Measurements from ENCODE around the gene SH3BP5.

Gene SH3BP5

GRCh38 chr3:15313461-15313860 is 18.9 kb downstream of the SH3BP5 start:
- TF ChIP-seq CTCF (IDR thresholded peaks at IDR 0.05; ENCODE audit: insufficient read depth, low read length, poor library complexity, severe bottlenecking) = no peak
- no peak for DNase-seq (ENCODE audit: extremely low read depth, insufficient read length)
- Histone ChIP-seq H3K4me3 (replicated peaks; ENCODE audit: low read depth, low read length) (no peak overlapping the region), H3K27me3 (replicated peaks; ENCODE audit: control insufficient read depth, insufficient read depth, low read length) (no peaks in the 10 kb centered on the region), H3K36me3 (ENCODE audit: control insufficient read depth, insufficient read depth, low read length) (no peaks in the 10 kb centered on the region)

GRCh38 chr3:15312550-15312949 is 19.8 kb downstream of the SH3BP5 start:
- DNase-seq (ENCODE audit: extremely low read depth, insufficient read length) = no peak
- Histone ChIP-seq H3K36me3 (ENCODE audit: control insufficient read depth, insufficient read depth, low read length) (no peaks in the 10 kb centered on the region), H3K27me3 (replicated peaks; ENCODE audit: control insufficient read depth, insufficient read depth, low read length) (no peaks in the 10 kb centered on the region), H3K4me3 (replicated peaks; ENCODE audit: low read depth, low read length) (no peak overlapping the region)
- no peak for TF ChIP-seq CTCF (IDR thresholded peaks at IDR 0.05; ENCODE audit: insufficient read depth, low read length, poor library complexity, severe bottlenecking)

GRCh38 chr3:15310491-15311370 is 21.7 kb downstream of the SH3BP5 start:
- peak; percentile 47 for DNase-seq (ENCODE audit: extremely low read depth, insufficient read length)
- TF ChIP-seq CTCF (IDR thresholded peaks at IDR 0.05; ENCODE audit: insufficient read depth, low read length, poor library complexity, severe bottlenecking) = no peak

GRCh38 chr3:15309662-15310335 is 22.6 kb downstream of the SH3BP5 start:
- no peak for TF ChIP-seq CTCF (IDR thresholded peaks at IDR 0.05; ENCODE audit: insufficient read depth, low read length, poor library complexity, severe bottlenecking)
- H3K27me3 ChIP-seq (replicated peaks; ENCODE audit: control insufficient read depth, insufficient read depth, low read length) = no peaks in the 10 kb centered on the region
- H3K4me3 ChIP-seq (replicated peaks; ENCODE audit: low read depth, low read length) = no peak overlapping the region
- H3K36me3 ChIP-seq (ENCODE audit: control insufficient read depth, insufficient read depth, low read length) = no peaks in the 10 kb centered on the region
- no peak for DNase-seq (ENCODE audit: extremely low read depth, insufficient read length)

More at GRCh38 chr3:15310491-15311370, 21.7 kb downstream of the SH3BP5 start:
- H3K4me3 ChIP-seq (replicated peaks; ENCODE audit: low read depth, low read length) = no peak overlapping the region
- no peaks in the 10 kb centered on the region for H3K36me3 ChIP-seq (ENCODE audit: control insufficient read depth, insufficient read depth, low read length)
- H3K27me3 ChIP-seq (replicated peaks; ENCODE audit: control insufficient read depth, insufficient read depth, low read length) = no peaks in the 10 kb centered on the region

GRCh38 chr3:15307580-15307979 is 24.8 kb downstream of the SH3BP5 start:
- H3K27me3 ChIP-seq (replicated peaks; ENCODE audit: control insufficient read depth, insufficient read depth, low read length) = no peaks in the 10 kb centered on the region
- peaks cover 5% of the 10 kb centered on the region for H3K36me3 ChIP-seq (ENCODE audit: control insufficient read depth, insufficient read depth, low read length)
- DNase-seq (ENCODE audit: extremely low read depth, insufficient read length) = no peak
- H3K4me3 ChIP-seq (replicated peaks; ENCODE audit: low read depth, low read length) = no peak overlapping the region
- no peak for TF ChIP-seq CTCF (IDR thresholded peaks at IDR 0.05; ENCODE audit: insufficient read depth, low read length, poor library complexity, severe bottlenecking)

Data from GM06990 (cell line).